Neural progenitor cell (in vitro differentiated cells): ENCODE results near the gene CCNY. TPM values are rescaled to one million over a fixed set of nuclear protein-coding genes. Genes with fewer than 3 reads are reported as not detected.

Experiments used
- DNase-seq: peaks from one replicate; pipeline ENCODE4 v3.0.0-alpha.2; 2016; ENCODE audit warnings: low spot score
- H2AFZ ChIP-seq: fragments of 200-600 bp; sonication (generic); replicated peaks from 2 replicates; pipeline ENCODE4 v1.6.1; 2016; ENCODE audit warnings: antibody characterized with exemption
- H3F3A ChIP-seq: fragments of 200-600 bp; sonication (generic); 2 replicates; pipeline ENCODE4 v1.6.1; 2016; ENCODE audit warnings: antibody characterized with exemption, low read depth
- H3K27ac ChIP-seq: fragments of 200-600 bp; sonication (generic); 2 replicates; pipeline ENCODE4 v1.5.1; 2016; ENCODE audit warnings: mild to moderate bottlenecking
- H3K27me3 ChIP-seq: fragments of 200-600 bp; sonication (generic); 2 replicates; pipeline ENCODE4 v1.6.1; 2016; ENCODE audit warnings: mild to moderate bottlenecking, moderate library complexity
- H3K36me3 ChIP-seq: fragments of 200-600 bp; sonication (generic); 2 replicates; pipeline ENCODE4 v1.5.1; 2016
- H3K4me1 ChIP-seq: fragments of 200-600 bp; sonication (generic); 2 replicates; pipeline ENCODE4 v1.6.1; 2016; ENCODE audit warnings: mixed run types
- H3K4me2 ChIP-seq: fragments of 200-600 bp; sonication (generic); 2 replicates; pipeline ENCODE4 v1.6.1; 2016
- H3K4me3 ChIP-seq: fragments of 200-600 bp; sonication (generic); 2 replicates; pipeline ENCODE4 v1.5.1; 2016
- H3K79me2 ChIP-seq: fragments of 200-600 bp; sonication (generic); 2 replicates; pipeline ENCODE4 v1.6.1; 2016; ENCODE audit warnings: low read depth
- H3K9ac ChIP-seq: fragments of 200-600 bp; sonication (generic); 2 replicates; pipeline ENCODE4 v1.6.1; 2016
- H3K9me3 ChIP-seq: fragments of 200-600 bp; sonication (generic); 2 replicates; pipeline ENCODE4 v1.5.1; 2016; ENCODE audit warnings: low read depth
- H4K20me1 ChIP-seq: fragments of 200-600 bp; sonication (generic); 2 replicates; pipeline ENCODE4 v1.6.1; 2016; ENCODE audit warnings: low read depth
- H3K27ac Mint-ChIP-seq: 3 replicates; pipeline ENCODE4 v1.8.0; 2021; ENCODE audit warnings: mixed read lengths
- H3K27me3 Mint-ChIP-seq: 2 replicates; pipeline ENCODE4 v1.8.0; 2022; ENCODE audit warnings: low read depth, mild to moderate bottlenecking, inconsistent platforms, moderate library complexity, mixed read lengths; ENCODE audit not compliant: insufficient read depth
- H3K36me3 Mint-ChIP-seq: 3 replicates; pipeline ENCODE4 v1.8.0; 2021; ENCODE audit warnings: mixed read lengths
- H3K4me1 Mint-ChIP-seq: 3 replicates; pipeline ENCODE4 v1.8.0; 2021; ENCODE audit warnings: mixed read lengths
- H3K4me3 Mint-ChIP-seq: 3 replicates; pipeline ENCODE4 v1.8.0; 2021; ENCODE audit warnings: mild to moderate bottlenecking, moderate library complexity, mixed read lengths
- H3K9me3 Mint-ChIP-seq: 3 replicates; pipeline ENCODE4 v1.8.0; 2020; ENCODE audit warnings: mixed read lengths
- EZH2 ChIP-seq: fragments of 200-600 bp; sonication (generic); IDR thresholded peaks from 2 replicates; pipeline ENCODE4 v1.6.1; 2017; ENCODE audit warnings: antibody characterized with exemption, mild to moderate bottlenecking, moderate library complexity
- EZH2phosphoT487 ChIP-seq: fragments of 200-600 bp; sonication (generic); IDR thresholded peaks from 2 replicates; pipeline ENCODE4 v1.6.1; 2017; ENCODE audit warnings: antibody characterized with exemption
- total RNA-seq: library from RNA; depleted of rRNA; stranded (reverse); fragments of >200 nt; gene quantifications from 2 replicates; pipeline ENCODE4 v1.2.3, GENCODE V29; 2015; ENCODE audit warnings: low replicate concordance
- TF ChIP-seq, protein P1 (sequence below): fragments of 200-600 bp; sonication (generic); IDR thresholded peaks from 2 replicates; pipeline ENCODE4 v1.5.1; 2017; ENCODE audit warnings: antibody characterized with exemption, mild to moderate bottlenecking

Gene CCNY
- total RNA-seq, 1 donor from 2014 or later, result 46.7 TPM

DNA sequence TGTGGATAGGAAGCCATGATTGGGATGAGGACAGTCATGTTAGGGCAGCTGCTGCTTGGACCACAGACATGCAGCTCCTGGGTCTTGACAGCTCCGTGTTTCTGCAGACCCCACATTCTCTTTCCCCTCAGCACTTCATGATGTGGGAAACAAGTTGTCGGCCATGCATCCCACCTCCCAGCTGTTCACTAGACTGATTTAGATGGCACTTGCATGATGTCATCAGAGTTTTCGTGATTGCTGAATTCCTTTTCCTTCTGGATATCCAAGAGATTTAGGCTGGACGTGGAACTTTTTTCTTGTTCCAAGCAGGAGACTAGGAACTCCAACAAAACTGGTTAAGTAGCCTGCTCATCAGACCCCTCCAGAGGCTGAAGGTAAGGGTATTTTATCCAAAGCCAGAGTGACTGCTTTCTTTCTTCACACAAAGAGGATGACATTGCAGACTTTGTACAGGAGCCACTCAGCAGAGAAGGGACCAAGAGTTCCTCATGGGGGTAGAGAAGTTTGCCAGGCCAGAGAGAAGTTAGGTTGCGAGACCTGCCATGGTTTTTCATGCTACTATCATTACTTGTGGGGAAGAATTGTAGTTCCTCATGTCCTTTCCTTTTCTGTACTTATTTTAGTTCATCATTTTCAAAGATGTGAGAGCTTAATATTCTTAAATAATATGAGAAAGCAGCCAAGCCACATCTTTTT lies 151.2 kb downstream of the CCNY start:
- Mint-ChIP-seq H3K27ac (no peak overlapping the region), H3K27me3 (no peaks in the 10 kb centered on the region)

DNA sequence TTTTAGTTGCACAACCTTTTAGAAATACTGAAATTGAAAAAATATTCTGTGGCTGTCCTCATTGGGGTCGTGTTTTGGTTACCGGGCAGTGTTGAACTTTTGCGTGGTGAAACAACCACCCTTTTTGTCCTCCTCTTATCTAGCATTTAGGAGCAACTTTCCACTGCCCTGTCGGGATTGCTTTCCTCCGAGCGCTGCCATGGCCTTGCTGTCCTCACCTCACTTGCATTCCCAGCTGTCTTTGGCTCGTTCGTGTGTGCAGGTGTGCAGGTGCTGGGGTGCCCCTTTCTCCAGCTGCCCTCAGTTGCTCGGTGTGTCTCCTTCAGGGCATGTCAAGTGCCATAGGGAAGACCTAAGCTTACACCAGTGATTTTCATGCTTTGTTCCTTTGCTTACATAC lies 151.9 kb downstream of the CCNY start:
- H3K27ac Mint-ChIP-seq, result no peak overlapping the region
- no peak for DNase-seq
- peaks cover 17% of the 10 kb centered on the region for H3K4me1 ChIP-seq
- TF ChIP-seq EZH2phosphoT487, result no peak
- TF ChIP-seq EZH2, result no peak
- TF ChIP-seq, protein P1, sequence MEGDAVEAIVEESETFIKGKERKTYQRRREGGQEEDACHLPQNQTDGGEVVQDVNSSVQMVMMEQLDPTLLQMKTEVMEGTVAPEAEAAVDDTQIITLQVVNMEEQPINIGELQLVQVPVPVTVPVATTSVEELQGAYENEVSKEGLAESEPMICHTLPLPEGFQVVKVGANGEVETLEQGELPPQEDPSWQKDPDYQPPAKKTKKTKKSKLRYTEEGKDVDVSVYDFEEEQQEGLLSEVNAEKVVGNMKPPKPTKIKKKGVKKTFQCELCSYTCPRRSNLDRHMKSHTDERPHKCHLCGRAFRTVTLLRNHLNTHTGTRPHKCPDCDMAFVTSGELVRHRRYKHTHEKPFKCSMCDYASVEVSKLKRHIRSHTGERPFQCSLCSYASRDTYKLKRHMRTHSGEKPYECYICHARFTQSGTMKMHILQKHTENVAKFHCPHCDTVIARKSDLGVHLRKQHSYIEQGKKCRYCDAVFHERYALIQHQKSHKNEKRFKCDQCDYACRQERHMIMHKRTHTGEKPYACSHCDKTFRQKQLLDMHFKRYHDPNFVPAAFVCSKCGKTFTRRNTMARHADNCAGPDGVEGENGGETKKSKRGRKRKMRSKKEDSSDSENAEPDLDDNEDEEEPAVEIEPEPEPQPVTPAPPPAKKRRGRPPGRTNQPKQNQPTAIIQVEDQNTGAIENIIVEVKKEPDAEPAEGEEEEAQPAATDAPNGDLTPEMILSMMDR, result no peak
- peaks cover 13% of the 10 kb centered on the region for H3K79me2 ChIP-seq
- H3K36me3 Mint-ChIP-seq, result peaks cover 27% of the 10 kb centered on the region
- H3F3A ChIP-seq, result no peaks in the 10 kb centered on the region
- no peaks in the 10 kb centered on the region for H3K27me3 Mint-ChIP-seq
- no peaks in the 10 kb centered on the region for H3K27me3 ChIP-seq
- H3K27ac ChIP-seq, result no peak overlapping the region
- no peak overlapping the region for H3K4me3 Mint-ChIP-seq
- H3K36me3 ChIP-seq, result no peaks in the 10 kb centered on the region
- H3K9ac ChIP-seq, result no peak overlapping the region
- peaks cover 4% of the 10 kb centered on the region for H4K20me1 ChIP-seq
- no peaks in the 10 kb centered on the region for H3K9me3 ChIP-seq
- peaks cover 14% of the 10 kb centered on the region for H3K4me1 Mint-ChIP-seq
- no peak overlapping the region for H3K4me2 ChIP-seq
- H3K4me3 ChIP-seq, result no peak overlapping the region
- peaks cover 3% of the 10 kb centered on the region for H3K9me3 Mint-ChIP-seq
- no peak overlapping the region for H2AFZ ChIP-seq

More for the DNA sequence above, 151.2 kb downstream of the CCNY start:
- no peak overlapping the region for H3K4me3 ChIP-seq
- H3K4me1 Mint-ChIP-seq, result peaks cover 8% of the 10 kb centered on the region
- TF ChIP-seq, protein P1, result no peak
- TF ChIP-seq EZH2 (no peak), EZH2phosphoT487 (no peak)
- H3K4me1 ChIP-seq, result peaks cover 9% of the 10 kb centered on the region
- H3F3A ChIP-seq, result no peaks in the 10 kb centered on the region
- H3K36me3 Mint-ChIP-seq, result peaks cover 27% of the 10 kb centered on the region
- H2AFZ ChIP-seq, result no peak overlapping the region
- no peak overlapping the region for H3K27ac ChIP-seq
- no peaks in the 10 kb centered on the region for H3K36me3 ChIP-seq
- H3K9ac ChIP-seq, result no peak overlapping the region
- H3K27me3 ChIP-seq, result no peaks in the 10 kb centered on the region
- no peaks in the 10 kb centered on the region for H4K20me1 ChIP-seq
- no peak for DNase-seq
- H3K9me3 Mint-ChIP-seq, result peaks cover 3% of the 10 kb centered on the region
- H3K9me3 ChIP-seq, result no peaks in the 10 kb centered on the region
- H3K4me2 ChIP-seq, result no peak overlapping the region
- peaks cover 10% of the 10 kb centered on the region for H3K79me2 ChIP-seq
- H3K4me3 Mint-ChIP-seq, result no peak overlapping the region

DNA sequence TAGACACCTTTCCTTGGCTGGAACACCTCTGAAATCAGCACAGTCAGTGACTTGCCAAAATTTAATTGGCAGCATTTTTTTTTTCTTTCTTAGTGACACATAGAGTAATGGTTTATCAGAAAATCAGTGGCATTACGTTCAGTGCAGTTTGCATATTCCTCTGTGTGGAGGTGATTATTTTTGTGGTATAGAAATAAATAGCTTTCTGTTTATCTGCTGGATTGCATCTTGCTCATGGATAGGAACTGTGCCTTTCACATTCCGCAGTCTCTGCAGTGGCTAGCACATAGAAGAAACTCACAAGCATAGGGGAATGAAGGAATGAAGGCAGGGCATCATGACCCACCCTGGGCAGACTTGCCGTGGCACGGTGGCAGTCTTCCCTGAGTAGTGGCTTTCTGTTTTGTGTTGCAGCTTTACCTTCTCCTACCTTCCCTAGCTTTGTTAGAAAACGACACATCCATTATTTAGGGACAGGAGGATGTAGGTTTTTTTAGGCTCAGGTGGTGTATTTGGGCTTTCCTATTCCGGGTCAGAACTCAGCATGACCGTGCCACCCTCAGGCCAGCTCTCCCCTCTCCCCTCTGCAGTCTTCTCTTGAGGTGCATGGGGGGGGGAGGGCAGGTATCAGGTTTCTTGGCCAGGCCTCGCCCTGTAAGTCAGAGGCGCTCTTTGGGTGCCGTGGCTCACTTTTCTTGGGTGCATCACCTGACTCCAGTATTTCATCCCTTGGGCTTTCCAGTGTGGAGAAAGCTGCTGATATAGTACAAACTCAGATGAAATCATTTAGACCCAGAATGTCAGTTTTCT lies 156.3 kb downstream of the CCNY start:
- no peak overlapping the region for H2AFZ ChIP-seq
- DNase-seq, result no peak

More for the DNA sequence above, 156.3 kb downstream of the CCNY start:
- Histone ChIP-seq H3K27me3 (no peaks in the 10 kb centered on the region), H3K9ac (no peak overlapping the region), H3K4me1 (peaks cover 33% of the 10 kb centered on the region), H3F3A (peaks cover 4% of the 10 kb centered on the region), H3K4me3 (no peak overlapping the region), H3K4me2 (no peak overlapping the region), H3K79me2 (peaks cover 43% of the 10 kb centered on the region), H3K9me3 (no peaks in the 10 kb centered on the region), H3K36me3 (no peaks in the 10 kb centered on the region), H4K20me1 (peaks cover 22% of the 10 kb centered on the region), H3K27ac (no peak overlapping the region)
- Mint-ChIP-seq H3K36me3 (peaks cover 11% of the 10 kb centered on the region), H3K9me3 (no peaks in the 10 kb centered on the region), H3K4me1 (peaks cover 35% of the 10 kb centered on the region), H3K27me3 (no peaks in the 10 kb centered on the region), H3K27ac (peak overlapping the region; percentile 21), H3K4me3 (no peak overlapping the region)
- no peak for TF ChIP-seq EZH2
- TF ChIP-seq, protein P1, result no peak
- TF ChIP-seq EZH2phosphoT487, result no peak
